HG02759 (cell line): ENCODE results near the gene CHD3.
A peak's percentile ranks its signal among the peaks of the same experiment; 100 is the strongest.
"Not testable (repeated sequence)": the region's sequence is repeated elsewhere in the genome, so short reads cannot be mapped to it uniquely, and the experiment has no call there.

Source experiments
- ATAC-seq: cut with Tn5 transposase; IDR thresholded peaks from one replicate; pipeline ENCODE4 v1.9.1; 2021; ENCODE audit warnings: mild to moderate bottlenecking, moderate library complexity; ENCODE audit not compliant: unreplicated experiment

CHD3 gene

DNA sequence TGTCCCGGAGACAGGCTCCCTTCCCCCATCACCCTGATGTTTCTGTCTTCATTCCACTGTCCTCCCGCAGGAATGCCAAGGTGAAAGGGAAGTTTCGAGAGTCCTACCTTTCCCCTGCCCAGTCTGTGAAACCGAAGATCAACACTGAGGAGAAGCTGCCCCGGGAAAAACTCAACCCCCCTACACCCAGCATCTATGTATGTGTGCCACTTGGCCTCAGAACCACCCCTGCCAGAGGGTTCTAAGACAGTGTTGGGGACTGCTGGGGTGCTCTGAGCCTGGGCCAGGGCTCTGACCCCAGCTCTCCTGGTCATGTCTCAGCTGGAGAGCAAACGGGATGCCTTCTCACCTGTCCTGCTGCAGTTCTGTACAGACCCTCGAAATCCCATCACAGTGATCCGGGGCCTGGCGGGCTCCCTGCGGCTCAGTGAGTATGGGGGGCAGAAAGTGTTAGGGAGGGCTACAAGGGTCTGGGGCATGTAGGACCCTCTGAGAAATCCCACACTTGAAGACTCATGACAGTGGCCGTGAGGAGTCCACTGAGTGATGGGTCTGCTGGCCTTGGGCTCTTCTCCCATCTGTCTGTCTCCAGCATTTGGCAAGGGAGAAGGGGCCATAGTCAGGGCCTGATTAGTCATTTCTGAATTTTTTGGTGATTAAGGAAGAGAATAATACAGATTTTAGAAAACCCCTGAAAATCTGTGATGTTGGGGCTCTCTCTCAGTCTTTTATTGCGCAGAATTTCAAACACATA is 38.7 kb upstream of the CHD3 start:
- no peak for ATAC-seq

GRCh38 chr17:7850701-7851437 is 37.7 kb upstream of the CHD3 start:
- ATAC-seq: no peak

- ATAC-seq: peak; percentile 85
Observed at GRCh38 chr17:7851438-7852261, 36.9 kb upstream of the CHD3 start.

DNA sequence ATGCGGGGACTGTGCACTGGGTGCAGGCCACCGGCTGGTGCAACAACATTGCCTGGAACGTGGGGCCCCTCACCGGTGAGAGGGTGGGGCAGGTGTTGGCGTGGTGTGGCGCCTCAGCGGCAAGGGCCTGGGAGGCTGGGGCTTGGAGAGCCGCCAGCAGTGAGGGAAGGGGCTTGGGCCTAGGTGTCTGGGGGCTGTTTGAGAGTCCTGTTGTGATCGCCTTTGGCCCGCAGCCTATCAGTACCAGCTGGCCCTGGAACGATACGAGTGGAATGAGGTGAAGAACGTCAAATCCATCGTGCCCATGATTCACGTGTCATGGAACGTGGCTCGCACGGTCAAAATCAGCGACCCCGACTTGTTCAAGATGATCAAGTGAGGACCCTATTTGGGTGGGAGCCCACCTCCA is 36.3 kb upstream of the CHD3 start:
- no peak for ATAC-seq

- no peak for ATAC-seq
Observed at GRCh38 chr17:7852919-7853690, 35.5 kb upstream of the CHD3 start.

GRCh38 chr17:7853691-7854038 is 34.9 kb upstream of the CHD3 start:
- ATAC-seq: no peak

DNA sequence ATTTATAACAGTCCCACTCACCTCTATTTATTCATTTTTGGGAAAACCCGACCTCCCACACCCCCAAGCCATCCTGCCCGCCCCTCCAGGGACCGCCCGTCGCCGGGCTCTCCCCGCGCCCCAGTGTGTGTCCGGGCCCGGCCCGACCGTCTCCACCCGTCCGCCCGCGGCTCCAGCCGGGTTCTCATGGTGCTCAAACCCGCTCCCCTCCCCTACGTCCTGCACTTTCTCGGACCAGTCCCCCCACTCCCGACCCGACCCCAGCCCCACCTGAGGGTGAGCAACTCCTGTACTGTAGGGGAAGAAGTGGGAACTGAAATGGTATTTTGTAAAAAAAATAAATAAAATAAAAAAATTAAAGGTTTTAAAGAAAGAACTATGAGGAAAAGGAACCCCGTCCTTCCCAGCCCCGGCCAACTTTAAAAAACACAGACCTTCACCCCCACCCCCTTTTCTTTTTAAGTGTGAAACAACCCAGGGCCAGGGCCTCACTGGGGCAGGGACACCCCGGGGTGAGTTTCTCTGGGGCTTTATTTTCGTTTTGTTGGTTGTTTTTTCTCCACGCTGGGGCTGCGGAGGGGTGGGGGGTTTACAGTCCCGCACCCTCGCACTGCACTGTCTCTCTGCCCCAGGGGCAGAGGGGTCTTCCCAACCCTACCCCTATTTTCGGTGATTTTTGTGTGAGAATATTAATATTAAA is 34.4 kb upstream of the CHD3 start:
- ATAC-seq: no peak

DNA sequence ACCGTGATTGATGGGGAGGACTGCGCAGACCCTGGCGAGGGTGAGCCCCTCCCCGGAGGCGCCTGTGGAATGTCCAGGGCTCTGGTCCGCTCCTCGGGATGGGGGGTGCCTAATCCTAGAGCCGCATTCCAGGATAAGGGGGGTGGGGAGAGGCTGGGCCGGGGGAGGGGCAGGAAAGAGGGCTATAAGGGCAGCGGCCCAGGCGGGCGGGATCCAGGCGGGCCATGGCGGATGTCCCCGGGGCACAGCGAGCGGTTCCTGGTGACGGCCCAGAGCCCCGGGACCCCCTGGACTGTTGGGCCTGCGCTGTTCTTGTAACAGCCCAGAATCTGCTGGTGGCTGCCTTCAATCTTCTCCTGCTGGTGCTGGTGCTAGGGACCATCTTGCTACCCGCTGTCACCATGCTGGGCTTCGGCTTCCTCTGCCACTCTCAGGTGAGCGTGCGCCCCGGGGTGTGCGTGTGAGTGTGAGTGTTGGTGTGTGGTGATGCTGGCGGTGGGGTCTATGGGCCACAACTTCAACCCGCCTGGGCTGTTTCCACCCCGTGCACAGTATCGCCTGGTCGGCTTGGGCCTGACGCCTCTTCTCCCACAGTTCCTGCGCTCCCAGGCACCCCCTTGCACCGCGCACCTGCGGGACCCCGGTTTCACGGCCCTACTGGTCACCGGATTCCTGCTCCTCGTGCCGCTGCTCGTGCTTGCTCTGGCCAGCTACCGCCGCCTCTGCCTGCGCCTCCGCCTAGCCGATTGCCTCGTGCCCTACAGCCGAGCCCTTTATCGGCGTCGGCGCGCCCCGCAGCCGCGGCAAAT is 33.5 kb upstream of the CHD3 start, which contains the start of gene TMEM88:
TMEM88 (plus strand) TSS at position 216 of the 809 bp plus-strand sequence; CDS start at position 225, 9 bp downstream.
- no peak for ATAC-seq

GRCh38 chr17:7855660-7856010 is 33.0 kb upstream of the CHD3 start:
- ATAC-seq: no peak

GRCh38 chr17:7856011-7856810 is 32.4 kb upstream of the CHD3 start:
- ATAC-seq: no peak

DNA sequence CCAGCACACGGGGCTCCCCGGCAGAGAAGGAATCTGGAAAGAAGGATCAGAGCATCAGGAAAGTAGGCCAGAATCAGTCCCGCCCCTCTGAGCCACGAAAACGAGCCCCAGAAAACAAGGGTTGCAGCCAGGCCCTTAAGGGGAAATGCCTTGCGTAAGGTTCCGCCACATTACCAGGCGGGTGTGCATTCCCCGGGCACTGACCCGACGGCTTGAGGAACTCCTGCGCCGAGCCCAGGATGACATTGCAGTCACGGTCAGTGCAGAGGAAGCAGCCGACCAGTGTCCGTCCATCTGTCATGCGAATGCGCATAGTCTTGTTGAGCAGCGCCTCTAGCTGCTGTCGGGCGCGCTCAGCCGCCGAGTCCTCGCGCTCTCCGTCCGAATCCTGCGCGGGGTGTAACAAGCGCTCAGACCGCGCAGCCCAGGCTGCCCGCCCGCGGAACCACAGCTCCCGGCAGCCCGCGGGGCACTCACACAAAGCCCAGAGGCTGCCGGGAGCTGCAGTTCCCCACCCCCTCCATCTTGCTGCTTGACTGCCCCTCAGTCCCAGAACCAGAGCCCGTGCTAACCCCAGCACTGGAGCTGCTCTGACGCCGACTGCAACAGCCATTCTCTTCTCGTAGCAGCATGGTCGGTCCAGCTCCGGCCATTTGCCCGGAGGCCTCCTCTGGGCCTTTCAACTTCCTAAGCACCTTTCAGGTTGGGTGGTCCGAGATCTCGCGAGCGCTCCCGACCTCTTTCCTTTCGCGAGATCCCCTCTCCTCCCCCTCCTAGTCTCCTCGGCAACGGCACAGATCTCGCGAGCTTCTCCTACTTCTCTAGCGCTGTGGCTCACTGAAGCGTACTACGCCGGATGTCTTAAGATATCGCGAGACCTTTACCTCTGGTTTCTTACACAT is 31.5 kb upstream of the CHD3 start, which contains the start of gene NAA38:
NAA38 (minus strand) TSS at position 749 of the 902 bp plus-strand sequence; CDS start at position 653, 96 bp downstream.
- peak; percentile 76 for ATAC-seq

DNA sequence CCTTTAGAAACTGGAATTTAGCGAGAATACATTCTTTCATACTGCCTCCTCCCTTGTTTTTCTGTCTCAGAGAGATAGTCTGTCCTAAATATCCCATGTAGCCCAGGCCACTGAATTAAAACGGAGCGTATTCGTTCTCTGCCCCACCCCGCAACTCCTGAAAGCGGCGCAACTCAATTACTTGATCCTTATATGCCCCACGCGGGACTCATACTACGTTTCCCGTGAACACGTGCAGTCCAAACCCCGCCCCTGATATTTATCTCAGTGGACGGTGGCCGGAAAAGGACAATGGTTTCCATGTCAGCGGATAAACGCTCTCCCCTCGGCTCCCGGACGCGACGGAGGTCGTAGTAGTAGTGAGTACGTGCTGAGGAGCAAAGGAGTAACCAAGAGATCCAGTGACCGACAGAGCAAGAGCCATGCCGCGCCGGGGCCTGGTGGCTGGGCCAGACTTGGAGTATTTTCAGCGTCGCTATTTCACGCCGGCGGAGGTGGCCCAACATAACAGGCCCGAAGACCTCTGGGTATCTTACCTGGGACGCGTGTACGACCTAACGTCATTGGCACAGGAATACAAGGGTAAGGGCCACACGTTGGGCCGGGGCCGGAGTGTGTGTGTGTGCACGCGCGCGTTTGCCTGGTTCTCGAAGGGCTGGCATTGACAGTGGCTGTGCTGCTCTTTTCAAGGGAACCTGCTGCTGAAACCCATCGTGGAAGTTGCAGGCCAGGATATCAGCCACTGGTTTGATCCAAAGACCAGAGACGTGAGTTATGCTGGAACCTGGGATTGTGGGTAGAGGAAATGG is 30.7 kb upstream of the CHD3 start, which contains the start of gene CYB5D1:
CYB5D1 (plus strand) TSS at position 291 of the 809 bp plus-strand sequence; CDS start at position 423, 132 bp downstream.
- peak; percentile 38 for ATAC-seq

- no peak for ATAC-seq
Observed at GRCh38 chr17:7858522-7858810, 30.1 kb upstream of the CHD3 start.

- ATAC-seq: no peak
Observed at GRCh38 chr17:7859028-7859427, 29.6 kb upstream of the CHD3 start.

GRCh38 chr17:7862692-7863437 is 25.7 kb upstream of the CHD3 start:
- no peak for ATAC-seq

DNA sequence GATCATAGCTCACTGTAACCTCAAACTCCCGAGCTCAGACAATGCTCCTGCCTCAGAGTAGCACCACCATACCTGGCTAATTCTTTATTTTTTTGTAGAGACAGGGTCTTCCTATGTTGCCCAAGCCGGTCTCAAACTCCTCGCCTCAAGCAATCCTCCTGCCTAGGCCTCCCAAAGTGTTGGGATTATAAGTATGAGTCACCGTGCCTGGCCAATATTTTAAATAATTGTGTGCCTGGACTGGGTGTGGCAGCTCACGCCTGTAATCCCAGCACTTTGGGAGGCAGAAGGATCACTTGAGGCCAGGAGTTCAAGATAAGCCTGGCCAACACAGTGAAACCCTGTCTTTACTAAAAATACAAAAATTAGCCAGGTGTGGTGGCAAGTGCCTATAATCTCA is 24.2 kb upstream of the CHD3 start:
- not testable (repeated sequence) for ATAC-seq
